Measurements from ENCODE around the gene GTF2F1. TPM values are rescaled to one million over a fixed set of nuclear protein-coding genes. Genes with fewer than 3 reads are reported as not detected.

GTF2F1 gene
- total RNA-seq, 6 experiments from 2014 or later: 70.4 to 75.1 (median 71.4) TPM

DNA sequence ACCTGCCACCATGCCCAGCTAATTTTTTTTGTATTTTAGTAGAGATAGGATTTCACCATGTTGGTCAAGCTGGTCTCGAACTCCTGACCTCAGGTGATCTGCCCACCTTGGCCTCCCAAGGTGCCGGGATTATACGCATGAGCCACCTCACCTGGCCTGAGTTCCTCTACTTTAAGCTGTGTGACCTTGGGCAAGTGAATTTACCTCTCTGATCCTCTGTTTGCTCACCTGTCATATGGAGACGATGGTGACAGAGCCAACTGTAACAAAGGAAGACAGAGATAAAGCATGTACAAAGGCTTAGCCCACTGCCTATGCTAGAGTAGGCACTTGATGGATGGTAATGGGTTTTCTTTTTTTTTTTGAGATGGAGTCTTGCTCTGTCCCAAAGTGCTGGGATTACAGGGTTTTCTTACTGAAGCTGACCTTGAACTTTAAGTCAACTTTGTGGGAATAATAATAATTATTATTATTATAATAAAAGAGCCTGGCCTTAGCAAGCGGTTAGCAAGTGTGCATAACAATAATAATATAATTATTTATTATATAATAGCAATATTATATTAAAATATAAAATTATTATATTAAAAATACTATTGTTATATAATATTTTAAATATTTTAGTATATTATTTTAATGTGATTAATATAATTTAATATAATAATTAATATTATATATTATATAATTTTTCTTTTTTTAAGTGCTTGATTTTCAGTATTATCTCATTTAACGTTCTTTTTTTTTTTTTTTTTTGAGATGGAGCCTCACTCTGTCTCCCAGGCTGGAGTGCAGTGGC is 58.3 kb downstream of the GTF2F1 start:
- no peak overlapping the region for H3K4me3 Mint-ChIP-seq
- peaks cover 2% of the 10 kb centered on the region for H3K27me3 Mint-ChIP-seq (ENCODE audit: insufficient read depth)
- no peak for DNase-seq
- TF ChIP-seq, protein P1, sequence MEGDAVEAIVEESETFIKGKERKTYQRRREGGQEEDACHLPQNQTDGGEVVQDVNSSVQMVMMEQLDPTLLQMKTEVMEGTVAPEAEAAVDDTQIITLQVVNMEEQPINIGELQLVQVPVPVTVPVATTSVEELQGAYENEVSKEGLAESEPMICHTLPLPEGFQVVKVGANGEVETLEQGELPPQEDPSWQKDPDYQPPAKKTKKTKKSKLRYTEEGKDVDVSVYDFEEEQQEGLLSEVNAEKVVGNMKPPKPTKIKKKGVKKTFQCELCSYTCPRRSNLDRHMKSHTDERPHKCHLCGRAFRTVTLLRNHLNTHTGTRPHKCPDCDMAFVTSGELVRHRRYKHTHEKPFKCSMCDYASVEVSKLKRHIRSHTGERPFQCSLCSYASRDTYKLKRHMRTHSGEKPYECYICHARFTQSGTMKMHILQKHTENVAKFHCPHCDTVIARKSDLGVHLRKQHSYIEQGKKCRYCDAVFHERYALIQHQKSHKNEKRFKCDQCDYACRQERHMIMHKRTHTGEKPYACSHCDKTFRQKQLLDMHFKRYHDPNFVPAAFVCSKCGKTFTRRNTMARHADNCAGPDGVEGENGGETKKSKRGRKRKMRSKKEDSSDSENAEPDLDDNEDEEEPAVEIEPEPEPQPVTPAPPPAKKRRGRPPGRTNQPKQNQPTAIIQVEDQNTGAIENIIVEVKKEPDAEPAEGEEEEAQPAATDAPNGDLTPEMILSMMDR (IDR thresholded peaks at IDR 0.05): no peak
- H3K27ac Mint-ChIP-seq: no peak overlapping the region
- H3K9me3 Mint-ChIP-seq: no peaks in the 10 kb centered on the region
- no peaks in the 10 kb centered on the region for H3K4me1 Mint-ChIP-seq (ENCODE audit: low read depth)
- H3K36me3 Mint-ChIP-seq (ENCODE audit: low read depth): no peaks in the 10 kb centered on the region

DNA sequence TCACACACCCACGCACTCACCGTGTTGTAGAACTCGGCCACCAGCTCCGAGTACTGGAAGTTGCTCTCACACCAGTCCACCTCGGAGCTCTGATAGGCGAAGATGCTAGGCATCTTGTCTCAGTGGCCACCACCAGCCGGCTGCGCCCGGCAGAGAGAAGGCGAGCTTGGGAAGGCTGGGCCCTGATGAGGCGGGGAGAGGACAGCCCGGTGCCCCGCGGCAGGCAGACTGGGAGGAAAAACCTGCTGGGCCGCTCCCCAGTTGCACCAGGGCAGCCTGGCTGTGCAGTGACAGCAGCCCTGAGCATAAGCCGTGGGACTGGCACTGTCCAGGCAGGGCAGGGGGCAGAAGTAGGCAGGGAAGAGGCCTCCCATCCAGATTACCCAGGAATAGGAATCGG is 59.5 kb downstream of the GTF2F1 start, which contains the start of gene ACER1:
ACER1 (minus strand) TSS at position 174 of the 400 bp plus-strand sequence; CDS start at position 113, 61 bp downstream.
- TF ChIP-seq, protein P1 (IDR thresholded peaks at IDR 0.05): no peak

More for the DNA sequence above, 59.5 kb downstream of the GTF2F1 start, which contains the start of gene ACER1:
- Mint-ChIP-seq H3K27me3 (ENCODE audit: insufficient read depth) (peaks cover 2% of the 10 kb centered on the region), H3K36me3 (ENCODE audit: low read depth) (no peaks in the 10 kb centered on the region), H3K27ac (no peak within 1 kb of the TSS), H3K9me3 (no peaks in the 10 kb centered on the region), H3K4me3 (no peak within 1 kb of the TSS), H3K4me1 (ENCODE audit: low read depth) (no peaks in the 10 kb centered on the region)
- DNase-seq: no peak

Small RNA genes lying within 50 kb of the gene (microRNA-seq; reads per million reads assigned to microRNA genes)
- gene MIR3940: 266 reads per million, percentile 60 among the genes with 10 or more reads in this experiment
- gene MIR6790: not detected
- gene MIR6885: 6.2 reads per million

Other genes starting within 250 kb of the GTF2F1 start
- 10 to 100 TPM; 54.6 to 69.4 (median 59.5) TPM for gene MLLT1, start 113.2 kb downstream of the GTF2F1 start, total RNA-seq (2021; fragmentation: NEBNext Ultra II Directional; extraction: Animal tissue kit (Norgen Biotek cat#: 25700))
- not detected for gene ACER1, start 59.6 kb downstream of the GTF2F1 start, total RNA-seq (2021; fragmentation: NEBNext Ultra II Directional; extraction: Animal tissue kit (Norgen Biotek cat#: 25700))
- gene CLPP, start 31.6 kb downstream of the GTF2F1 start, total RNA-seq (2021; fragmentation: NEBNext Ultra II Directional; extraction: Animal tissue kit (Norgen Biotek cat#: 25700)): 100 to 1,000 TPM; 106 to 114 (median 107) TPM
- 10 to 100 TPM; 40.8 to 60.7 (median 47.9) TPM for gene ALKBH7, start 20.4 kb downstream of the GTF2F1 start, total RNA-seq (2021; fragmentation: NEBNext Ultra II Directional; extraction: Animal tissue kit (Norgen Biotek cat#: 25700))
- 1 to 10 TPM; 1.1 to 2.0 (median 1.5) TPM for gene PSPN, start 17.2 kb downstream of the GTF2F1 start, total RNA-seq (2021; fragmentation: NEBNext Ultra II Directional; extraction: Animal tissue kit (Norgen Biotek cat#: 25700))
- 100 to 1,000 TPM; 259 to 312 (median 301) TPM for gene KHSRP, start 31.6 kb upstream of the GTF2F1 start, total RNA-seq (2021; fragmentation: NEBNext Ultra II Directional; extraction: Animal tissue kit (Norgen Biotek cat#: 25700))
- gene SLC25A41, start 40.6 kb upstream of the GTF2F1 start, total RNA-seq (2021; fragmentation: NEBNext Ultra II Directional; extraction: Animal tissue kit (Norgen Biotek cat#: 25700)): not detected
- gene SLC25A23, start 66.6 kb upstream of the GTF2F1 start, total RNA-seq (2021; fragmentation: NEBNext Ultra II Directional; extraction: Animal tissue kit (Norgen Biotek cat#: 25700)): 10 to 100 TPM; 15.4 to 25.3 (median 16.8) TPM
- not detected for gene CRB3, start 71.1 kb upstream of the GTF2F1 start, total RNA-seq (2021; fragmentation: NEBNext Ultra II Directional; extraction: Animal tissue kit (Norgen Biotek cat#: 25700))
- gene DENND1C, start 88.6 kb upstream of the GTF2F1 start, total RNA-seq (2021; fragmentation: NEBNext Ultra II Directional; extraction: Animal tissue kit (Norgen Biotek cat#: 25700)): not detected
- not detected for gene TUBB4A, start 109.1 kb upstream of the GTF2F1 start, total RNA-seq (2021; fragmentation: NEBNext Ultra II Directional; extraction: Animal tissue kit (Norgen Biotek cat#: 25700))
- gene TNFSF9, start 137.9 kb upstream of the GTF2F1 start, total RNA-seq (2021; fragmentation: NEBNext Ultra II Directional; extraction: Animal tissue kit (Norgen Biotek cat#: 25700)): 1 to 10 TPM in 4 of 6 experiments, under 1 TPM in 2; 0.57 to 3.7 (median 3.2) TPM
- not detected for gene CD70, start 198.0 kb upstream of the GTF2F1 start, total RNA-seq (2021; fragmentation: NEBNext Ultra II Directional; extraction: Animal tissue kit (Norgen Biotek cat#: 25700))

Measured in HFFc6 (cell line).